GM12874 (cell line): ENCODE data around the gene FREM3.

Source experiments
- TF ChIP-seq, protein P1 (sequence below): IDR thresholded peaks from 2 replicates; pipeline ENCODE4 v1.5.1; 2011; ENCODE audit warnings: low read depth, mild to moderate bottlenecking, control low read depth, low read length, moderate library complexity; ENCODE audit not compliant: insufficient read depth

FREM3 gene

DNA sequence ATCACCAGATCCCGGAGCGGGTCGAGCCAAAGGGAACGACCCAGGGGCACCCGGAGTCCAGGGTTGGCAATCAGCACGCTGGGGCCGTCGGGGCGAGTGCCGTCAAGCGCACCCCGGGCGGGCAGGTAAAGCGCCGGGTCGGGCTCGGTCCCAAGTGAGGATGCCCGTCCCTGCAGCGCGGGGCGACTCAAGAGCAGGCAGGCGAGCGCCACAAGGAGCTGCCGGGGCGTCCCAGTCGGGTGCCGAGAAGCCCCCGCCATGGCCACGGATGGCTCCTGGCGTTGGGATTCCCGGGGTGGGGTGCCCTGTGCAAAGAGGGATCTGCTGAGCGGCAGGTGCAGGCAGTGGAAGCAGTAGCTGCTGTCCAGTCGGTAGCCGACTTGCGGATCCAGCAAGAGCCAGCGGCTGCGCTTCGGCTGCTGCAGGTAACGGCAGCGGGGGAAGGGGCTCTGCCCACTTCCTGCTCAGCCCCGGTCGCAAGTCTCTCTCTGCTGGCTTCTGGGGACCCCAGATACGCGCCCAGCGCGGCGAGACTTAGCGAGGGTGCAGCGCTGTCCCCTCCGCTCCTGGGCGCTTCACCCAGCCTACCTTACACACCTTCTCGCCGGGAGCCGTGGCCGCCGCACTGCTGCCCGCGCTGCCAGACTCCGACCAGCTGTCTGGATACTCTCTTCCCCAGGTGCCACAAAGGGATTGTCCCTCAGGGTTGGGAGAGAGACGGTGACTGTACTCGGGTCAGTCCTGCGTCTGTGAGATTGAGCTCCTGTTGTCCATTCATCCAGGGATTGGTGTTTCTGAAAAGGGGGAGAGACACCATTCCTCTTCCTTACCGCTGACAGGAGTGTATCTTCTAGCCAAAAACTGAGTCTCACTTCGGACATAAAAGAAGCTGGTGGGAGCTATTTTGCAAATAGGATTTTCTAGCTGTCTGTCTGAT, at the start of gene FREM3:
FREM3 (minus strand) TSS at position 260 of the 937 bp plus-strand sequence; CDS start at position 260, 0 bp downstream.
- TF ChIP-seq, protein P1, sequence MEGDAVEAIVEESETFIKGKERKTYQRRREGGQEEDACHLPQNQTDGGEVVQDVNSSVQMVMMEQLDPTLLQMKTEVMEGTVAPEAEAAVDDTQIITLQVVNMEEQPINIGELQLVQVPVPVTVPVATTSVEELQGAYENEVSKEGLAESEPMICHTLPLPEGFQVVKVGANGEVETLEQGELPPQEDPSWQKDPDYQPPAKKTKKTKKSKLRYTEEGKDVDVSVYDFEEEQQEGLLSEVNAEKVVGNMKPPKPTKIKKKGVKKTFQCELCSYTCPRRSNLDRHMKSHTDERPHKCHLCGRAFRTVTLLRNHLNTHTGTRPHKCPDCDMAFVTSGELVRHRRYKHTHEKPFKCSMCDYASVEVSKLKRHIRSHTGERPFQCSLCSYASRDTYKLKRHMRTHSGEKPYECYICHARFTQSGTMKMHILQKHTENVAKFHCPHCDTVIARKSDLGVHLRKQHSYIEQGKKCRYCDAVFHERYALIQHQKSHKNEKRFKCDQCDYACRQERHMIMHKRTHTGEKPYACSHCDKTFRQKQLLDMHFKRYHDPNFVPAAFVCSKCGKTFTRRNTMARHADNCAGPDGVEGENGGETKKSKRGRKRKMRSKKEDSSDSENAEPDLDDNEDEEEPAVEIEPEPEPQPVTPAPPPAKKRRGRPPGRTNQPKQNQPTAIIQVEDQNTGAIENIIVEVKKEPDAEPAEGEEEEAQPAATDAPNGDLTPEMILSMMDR: no peak

DNA sequence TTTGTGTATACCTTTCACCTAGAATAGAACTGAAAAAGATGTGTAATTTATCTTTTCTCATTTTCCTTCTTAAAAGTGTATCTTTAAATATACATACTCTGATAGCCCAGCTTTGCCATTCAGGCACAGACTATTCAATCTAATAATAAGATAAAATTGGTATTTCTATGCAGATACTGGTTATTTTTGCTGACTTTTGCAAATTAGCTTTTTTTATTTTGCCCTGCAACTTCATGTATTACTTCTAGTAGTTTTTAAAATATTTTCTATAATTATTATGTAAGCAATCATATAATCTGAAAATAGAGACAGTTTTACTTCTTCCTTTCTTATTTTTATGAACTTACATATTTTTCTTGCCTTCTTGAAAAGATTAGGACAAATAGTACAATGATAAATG, 45.4 kb upstream of the FREM3 start:
- TF ChIP-seq, protein P1: no peak

DNA sequence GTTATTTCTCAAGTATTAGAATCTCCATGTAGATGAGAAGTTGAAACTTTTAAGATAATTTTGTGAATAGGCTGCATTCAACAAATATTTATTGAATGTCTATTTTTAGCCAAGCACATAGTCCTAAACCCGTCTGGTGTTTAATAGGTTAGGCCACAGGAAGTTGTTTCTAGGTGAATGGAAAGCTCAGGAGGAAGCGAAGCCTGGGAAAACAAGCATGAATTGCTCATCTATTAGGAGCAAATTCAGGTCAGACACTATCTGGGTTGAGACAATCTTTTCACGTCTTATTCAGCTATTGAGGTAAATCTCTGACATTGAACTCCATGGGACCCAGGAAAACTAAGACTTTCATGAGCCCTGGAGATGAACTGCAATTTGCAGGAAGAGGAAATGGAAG, 43.1 kb upstream of the FREM3 start:
- TF ChIP-seq, protein P1: no peak

DNA sequence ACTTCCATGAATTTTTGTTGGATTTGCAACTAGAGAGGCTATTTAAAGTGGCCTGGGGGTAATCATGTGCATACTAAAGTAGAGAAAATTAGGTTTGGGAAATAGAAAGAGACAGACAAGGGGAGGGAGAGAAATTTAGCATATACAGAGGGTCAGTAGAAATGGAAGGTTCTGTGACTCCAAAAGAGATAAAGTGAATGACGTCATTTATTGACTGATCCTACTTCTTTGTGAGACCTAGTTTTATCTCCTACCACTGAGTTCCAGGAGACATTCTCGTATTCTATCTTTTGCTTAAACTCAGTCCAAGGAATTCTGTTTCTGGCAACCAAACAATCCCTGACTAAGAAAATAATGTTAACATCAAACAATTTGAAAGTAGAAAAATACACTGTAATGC, 42.4 kb upstream of the FREM3 start:
- TF ChIP-seq, protein P1: no peak

DNA sequence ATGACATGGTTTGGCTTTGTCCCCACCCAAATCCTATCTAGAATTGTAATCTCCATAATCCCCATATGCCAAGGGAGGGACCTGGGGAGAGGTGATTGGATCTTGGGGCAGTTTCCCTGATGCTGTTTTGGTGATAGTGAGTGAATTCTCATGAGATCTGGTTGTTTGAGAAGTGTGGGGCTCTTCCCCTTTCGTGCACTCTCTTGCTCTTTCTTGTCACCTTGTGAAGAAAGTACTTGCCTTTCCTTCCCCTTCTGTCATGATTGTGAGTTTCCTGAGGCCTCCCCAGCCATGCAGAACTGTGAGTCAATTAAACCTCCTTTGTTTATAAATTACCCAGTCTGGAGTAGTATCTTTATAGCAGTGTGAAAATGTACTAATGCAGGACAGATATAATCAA, 36.4 kb upstream of the FREM3 start:
- TF ChIP-seq, protein P1: no peak

DNA sequence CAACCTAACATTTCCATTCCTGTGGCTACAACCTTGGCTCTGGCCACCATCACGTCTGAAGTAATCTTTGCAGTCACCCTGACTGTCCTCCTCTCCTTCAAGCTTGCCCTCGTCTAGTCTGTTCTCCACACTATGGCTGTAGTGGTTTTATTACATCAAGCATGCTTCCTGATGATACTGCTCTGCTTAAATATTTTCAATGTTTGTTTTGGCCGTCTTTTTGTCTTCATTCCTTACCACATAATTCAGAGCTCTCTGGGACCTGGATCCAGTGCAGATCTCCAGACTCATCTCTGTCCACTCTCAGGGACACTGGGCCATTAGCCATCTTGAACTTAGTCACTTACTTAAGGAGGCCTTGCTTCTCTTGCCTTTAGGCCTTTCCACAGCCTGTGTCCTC, 27.7 kb upstream of the FREM3 start:
- TF ChIP-seq, protein P1: no peak

DNA sequence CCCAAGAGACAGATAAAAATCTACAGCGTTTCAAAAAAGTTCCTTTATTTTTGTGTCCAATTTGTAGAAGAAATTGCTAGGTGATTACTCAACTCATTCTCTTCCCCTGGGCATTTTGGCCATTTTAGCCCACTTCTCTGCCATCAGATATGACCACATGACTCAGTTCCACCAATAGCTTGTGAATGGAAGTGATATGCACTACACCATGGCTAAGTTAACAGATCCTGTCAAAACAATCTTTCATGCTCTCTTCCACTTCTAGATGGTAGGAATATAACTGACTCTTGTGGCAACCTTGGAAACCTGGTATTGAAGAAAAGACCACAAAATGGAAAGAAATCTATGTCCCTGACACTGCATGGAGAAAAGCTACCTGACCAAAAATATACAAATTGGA, 26.2 kb upstream of the FREM3 start:
- TF ChIP-seq, protein P1: no peak
